Neural cell (in vitro differentiated cells): ENCODE measurements around the gene FAAH.

ENCODE experiments used
- CTCF ChIP-seq: fragments of 450-650 bp; IDR thresholded peaks from 2 replicates; pipeline ENCODE4 v1.5.1; 2014; ENCODE audit warnings: antibody characterized with exemption, mild to moderate bottlenecking, moderate library complexity; ENCODE audit not compliant: poor library complexity, severe bottlenecking
- EP300 ChIP-seq: fragments of 450-650 bp; conservative IDR thresholded peaks from 2 replicates; pipeline ENCODE4 v1.6.1; 2014; ENCODE audit warnings: antibody characterized with exemption, mild to moderate bottlenecking, moderate library complexity; ENCODE audit not compliant: poor library complexity, severe bottlenecking
- EZH2 ChIP-seq: fragments of 200-600, 300-800 bp; shearing (Covaris generic), sonication (generic); IDR thresholded peaks from 2 replicates; pipeline ENCODE4 v1.6.1; 2014; ENCODE audit warnings: antibody characterized with exemption, low read length, borderline replicate concordance, mild to moderate bottlenecking; ENCODE audit not compliant: insufficient read depth, poor library complexity, severe bottlenecking
- MXI1 ChIP-seq: fragments of 450-650 bp; conservative IDR thresholded peaks from 2 replicates; pipeline ENCODE4 v1.6.1; 2014; ENCODE audit warnings: antibody characterized with exemption, mild to moderate bottlenecking; ENCODE audit not compliant: poor library complexity, severe bottlenecking
- POLR2AphosphoS5 ChIP-seq: IDR thresholded peaks from 2 replicates; pipeline ENCODE4 v1.6.1; 2012
- RAD21 ChIP-seq: fragments of 450-650 bp; conservative IDR thresholded peaks from 2 replicates; pipeline ENCODE4 v1.6.1; 2014; ENCODE audit warnings: antibody characterized with exemption, mild to moderate bottlenecking, moderate library complexity
- REST ChIP-seq: IDR thresholded peaks from 2 replicates; pipeline ENCODE4 v1.6.1; 2012; ENCODE audit warnings: borderline replicate concordance
- SMC3 ChIP-seq: fragments of 450-650 bp; conservative IDR thresholded peaks from 2 replicates; pipeline ENCODE4 v1.6.1; 2014; ENCODE audit warnings: antibody characterized with exemption, mild to moderate bottlenecking, moderate library complexity; ENCODE audit not compliant: poor library complexity
- TAF1 ChIP-seq: IDR thresholded peaks from 2 replicates; pipeline ENCODE4 v1.6.1; 2012; ENCODE audit warnings: low read depth

GRCh38 chr1:46450160-46450517 lies 56.0 kb downstream of the FAAH start:
- TF ChIP-seq EZH2 (no peak), CTCF (no peak), POLR2AphosphoS5 (no peak), EP300 (no peak), RAD21 (no peak), TAF1 (no peak), SMC3 (no peak), MXI1 (no peak), REST (no peak)
